ENCODE data around the gene SIPA1L2. TPM values are rescaled to one million over a fixed set of nuclear protein-coding genes. Genes with fewer than 3 reads are reported as not detected.

Gene SIPA1L2
- total and polyA plus RNA-seq, 2 of the 4 experiments (the other 2 are of a cell fraction) = 7.1 to 13.4 TPM

DNA sequence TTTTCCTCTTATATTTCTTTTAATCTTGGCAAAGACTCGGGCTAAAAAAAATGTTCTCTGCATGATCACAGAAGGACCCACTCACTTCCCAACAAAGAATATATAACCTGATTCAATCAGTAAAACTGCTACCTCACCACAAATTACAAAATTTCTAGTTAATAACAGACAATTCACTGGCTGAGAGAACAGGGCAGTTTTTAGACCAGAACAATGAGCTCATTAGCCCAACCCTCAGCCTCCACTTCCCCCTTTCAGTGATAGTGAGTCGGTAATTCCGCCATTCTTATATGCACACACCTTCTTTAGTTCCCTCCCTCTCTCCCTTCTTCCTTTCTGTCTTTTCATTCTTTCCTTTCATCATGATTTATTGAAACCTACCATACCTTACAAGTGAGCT lies 8.9 kb downstream of the SIPA1L2 start:
- no peak overlapping the region for H2AK5ac ChIP-seq (ENCODE audit: low read depth, low read length)
- CTCF ChIA-PET = no interaction called here
- intact Hi-C loops (cut with micrococcal nuclease) = loop anchor here (10.0 kb wide), 2 partner anchors 476 to 606 kb away; no protein-coding TSS in a partner anchor
- H3K36me3 ChIP-seq (ENCODE audit: control insufficient read depth, insufficient read depth, low read length) = no peaks in the 10 kb centered on the region
- in situ Hi-C loops (cut with MboI; ENCODE audit: low sequenced_read_pairs) = no loop called here
- dilution Hi-C loops (cut with HindIII; ENCODE audit: low sequenced_read_pairs, unreplicated experiment) = no loop called here
- no peak overlapping the region for H3K56ac ChIP-seq (ENCODE audit: extremely low read depth, insufficient read depth, low read length)
- no TSS peak for BruUV-seq (replicated peaks)
- H2BK15ac ChIP-seq (ENCODE audit: low read depth, low read length) = no peak overlapping the region
- TF ChIP-seq POLR2A (IDR thresholded peaks at IDR 0.05; ENCODE audit: low read depth, low read length) (no peak), BHLHE40 (IDR thresholded peaks at IDR 0.05; ENCODE audit: low read depth, low read length) (no peak), MAZ (IDR thresholded peaks at IDR 0.05; ENCODE audit: borderline replicate concordance, low read depth, low read length) (no peak), RAD21 (IDR thresholded peaks at IDR 0.05; ENCODE audit: low read length) (no peak), RFX5 (IDR thresholded peaks at IDR 0.05; ENCODE audit: low read depth, low read length) (no peak), FOS (IDR thresholded peaks at IDR 0.05; ENCODE audit: low read depth, low read length) (no peak), CHD1 (IDR thresholded peaks at IDR 0.05; ENCODE audit: low read depth, low read length) (no peak), NFE2L2 (IDR thresholded peaks at IDR 0.05; ENCODE audit: low read depth, low read length) (no peak), CEBPB (IDR thresholded peaks at IDR 0.05; ENCODE audit: low read depth, low read length) (no peak), MXI1 (IDR thresholded peaks at IDR 0.05; ENCODE audit: borderline replicate concordance, low read depth, low read length) (no peak), RCOR1 (IDR thresholded peaks at IDR 0.05; ENCODE audit: insufficient replicate concordance, low read length) (no peak), SMC3 (IDR thresholded peaks at IDR 0.05; ENCODE audit: low read depth, low read length) (no peak), MAFK (IDR thresholded peaks at IDR 0.05; ENCODE audit: low read depth, low read length) (no peak)
- TF ChIP-seq, protein P1, sequence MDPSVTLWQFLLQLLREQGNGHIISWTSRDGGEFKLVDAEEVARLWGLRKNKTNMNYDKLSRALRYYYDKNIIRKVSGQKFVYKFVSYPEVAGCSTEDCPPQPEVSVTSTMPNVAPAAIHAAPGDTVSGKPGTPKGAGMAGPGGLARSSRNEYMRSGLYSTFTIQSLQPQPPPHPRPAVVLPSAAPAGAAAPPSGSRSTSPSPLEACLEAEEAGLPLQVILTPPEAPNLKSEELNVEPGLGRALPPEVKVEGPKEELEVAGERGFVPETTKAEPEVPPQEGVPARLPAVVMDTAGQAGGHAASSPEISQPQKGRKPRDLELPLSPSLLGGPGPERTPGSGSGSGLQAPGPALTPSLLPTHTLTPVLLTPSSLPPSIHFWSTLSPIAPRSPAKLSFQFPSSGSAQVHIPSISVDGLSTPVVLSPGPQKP (IDR thresholded peaks at IDR 0.05; ENCODE audit: borderline replicate concordance, low read depth, low read length) = no peak
- TF ChIP-seq, protein P2, sequence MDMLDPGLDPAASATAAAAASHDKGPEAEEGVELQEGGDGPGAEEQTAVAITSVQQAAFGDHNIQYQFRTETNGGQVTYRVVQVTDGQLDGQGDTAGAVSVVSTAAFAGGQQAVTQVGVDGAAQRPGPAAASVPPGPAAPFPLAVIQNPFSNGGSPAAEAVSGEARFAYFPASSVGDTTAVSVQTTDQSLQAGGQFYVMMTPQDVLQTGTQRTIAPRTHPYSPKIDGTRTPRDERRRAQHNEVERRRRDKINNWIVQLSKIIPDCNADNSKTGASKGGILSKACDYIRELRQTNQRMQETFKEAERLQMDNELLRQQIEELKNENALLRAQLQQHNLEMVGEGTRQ (IDR thresholded peaks at IDR 0.05; ENCODE audit: low read depth, low read length) = no peak
- TF ChIP-seq, protein P3, sequence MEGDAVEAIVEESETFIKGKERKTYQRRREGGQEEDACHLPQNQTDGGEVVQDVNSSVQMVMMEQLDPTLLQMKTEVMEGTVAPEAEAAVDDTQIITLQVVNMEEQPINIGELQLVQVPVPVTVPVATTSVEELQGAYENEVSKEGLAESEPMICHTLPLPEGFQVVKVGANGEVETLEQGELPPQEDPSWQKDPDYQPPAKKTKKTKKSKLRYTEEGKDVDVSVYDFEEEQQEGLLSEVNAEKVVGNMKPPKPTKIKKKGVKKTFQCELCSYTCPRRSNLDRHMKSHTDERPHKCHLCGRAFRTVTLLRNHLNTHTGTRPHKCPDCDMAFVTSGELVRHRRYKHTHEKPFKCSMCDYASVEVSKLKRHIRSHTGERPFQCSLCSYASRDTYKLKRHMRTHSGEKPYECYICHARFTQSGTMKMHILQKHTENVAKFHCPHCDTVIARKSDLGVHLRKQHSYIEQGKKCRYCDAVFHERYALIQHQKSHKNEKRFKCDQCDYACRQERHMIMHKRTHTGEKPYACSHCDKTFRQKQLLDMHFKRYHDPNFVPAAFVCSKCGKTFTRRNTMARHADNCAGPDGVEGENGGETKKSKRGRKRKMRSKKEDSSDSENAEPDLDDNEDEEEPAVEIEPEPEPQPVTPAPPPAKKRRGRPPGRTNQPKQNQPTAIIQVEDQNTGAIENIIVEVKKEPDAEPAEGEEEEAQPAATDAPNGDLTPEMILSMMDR (conservative IDR thresholded peaks at IDR 0.05; ENCODE audit: low read depth, low read length) = no peak
- H3K27me3 ChIP-seq (ENCODE audit: control insufficient read depth, insufficient read depth, low read length) = no peaks in the 10 kb centered on the region
- H3K4me3 ChIP-seq (ENCODE audit: insufficient read depth, low read depth, low read length) = no peak overlapping the region
- no peak for DNase-seq
- peaks cover 6% of the 10 kb centered on the region; the same call in 1 of the 2 replicates for H3K9me1 ChIP-seq (ENCODE audit: insufficient read depth, low read length)
- peaks cover 15 to 21% of the 10 kb centered on the region in 2 experiments; a peak in 3 of 4 replicates for H3K79me1 ChIP-seq (ENCODE audit: low read depth in 1 of 2, low read length in 2 of 2)
- no peak overlapping the region for H2BK20ac ChIP-seq (ENCODE audit: low read depth, low read length)
- peaks cover 5% of the 10 kb centered on the region for H3K4me1 ChIP-seq (ENCODE audit: control insufficient read depth, insufficient read depth, low read length)
- H2BK120ac ChIP-seq (ENCODE audit: low read depth, low read length) = no peak overlapping the region
- H3K27ac ChIP-seq (ENCODE audit: insufficient read depth, low read length) = no peak overlapping the region
- H3K14ac ChIP-seq (replicated peaks; ENCODE audit: low read depth, low read length) = no peak overlapping the region
- H2BK5ac ChIP-seq (ENCODE audit: low read depth, low read length, poor library complexity, severe bottlenecking) = no peak overlapping the region
- ATAC-seq (ENCODE audit: low read depth) = no peak
- H3K4ac ChIP-seq (ENCODE audit: low read depth, low read length) = no peak overlapping the region
- no peak overlapping the region for H4K91ac ChIP-seq (ENCODE audit: insufficient read depth, low read depth, low read length)
- no peaks in the 10 kb centered on the region for H3K9me3 ChIP-seq (ENCODE audit: control insufficient read depth, insufficient read depth, low read length)
- H2AFZ ChIP-seq (replicated peaks; ENCODE audit: low read length, poor library complexity) = no peak overlapping the region
- H3K4me2 ChIP-seq (ENCODE audit: low read depth, low read length) = no peak overlapping the region
- H4K8ac ChIP-seq (ENCODE audit: low read depth in 2 of 2, low read length in 2 of 2) = no peak overlapping the region
- no peak overlapping the region for H3K18ac ChIP-seq (ENCODE audit: low read depth, low read length)
- POLR2A ChIA-PET (ENCODE audit: unreplicated experiment) = no interaction called here
- no peak overlapping the region for H3K23ac ChIP-seq (ENCODE audit: low read depth, low read length)
- H4K20me1 ChIP-seq (ENCODE audit: insufficient read depth, low read length) = peaks cover 3% of the 10 kb centered on the region; the same call in 1 of the 2 replicates
- no peak overlapping the region for H2AK9ac ChIP-seq (replicated peaks; ENCODE audit: low read depth, low read length, poor library complexity)
- no CpG with 5 or more reads among the region's 3 CpGs for WGBS, 2 experiments (ENCODE audit: extremely low coverage in 2 of 2, insufficient read length in 1 of 2)
- H4K5ac ChIP-seq (ENCODE audit: low read depth, low read length) = no peak overlapping the region
- no peak overlapping the region for H3K9ac ChIP-seq (ENCODE audit: low read depth, low read length)

Data from IMR-90 (cell line).